ENCODE data around the gene VWA5B2. TPM values are rescaled to one million over a fixed set of nuclear protein-coding genes. Genes with fewer than 3 reads are reported as not detected.

VWA5B2 gene
- total and polyA plus RNA-seq, 2 of the 13 experiments (the other 11 are each of a cell fraction or from before 2014, with no cell fraction given), result 0.03 to 0.04 TPM

GRCh38 chr3:184241447-184242296, 12.3 kb downstream of the VWA5B2 start (continued):
- TF ChIP-seq, protein P1, sequence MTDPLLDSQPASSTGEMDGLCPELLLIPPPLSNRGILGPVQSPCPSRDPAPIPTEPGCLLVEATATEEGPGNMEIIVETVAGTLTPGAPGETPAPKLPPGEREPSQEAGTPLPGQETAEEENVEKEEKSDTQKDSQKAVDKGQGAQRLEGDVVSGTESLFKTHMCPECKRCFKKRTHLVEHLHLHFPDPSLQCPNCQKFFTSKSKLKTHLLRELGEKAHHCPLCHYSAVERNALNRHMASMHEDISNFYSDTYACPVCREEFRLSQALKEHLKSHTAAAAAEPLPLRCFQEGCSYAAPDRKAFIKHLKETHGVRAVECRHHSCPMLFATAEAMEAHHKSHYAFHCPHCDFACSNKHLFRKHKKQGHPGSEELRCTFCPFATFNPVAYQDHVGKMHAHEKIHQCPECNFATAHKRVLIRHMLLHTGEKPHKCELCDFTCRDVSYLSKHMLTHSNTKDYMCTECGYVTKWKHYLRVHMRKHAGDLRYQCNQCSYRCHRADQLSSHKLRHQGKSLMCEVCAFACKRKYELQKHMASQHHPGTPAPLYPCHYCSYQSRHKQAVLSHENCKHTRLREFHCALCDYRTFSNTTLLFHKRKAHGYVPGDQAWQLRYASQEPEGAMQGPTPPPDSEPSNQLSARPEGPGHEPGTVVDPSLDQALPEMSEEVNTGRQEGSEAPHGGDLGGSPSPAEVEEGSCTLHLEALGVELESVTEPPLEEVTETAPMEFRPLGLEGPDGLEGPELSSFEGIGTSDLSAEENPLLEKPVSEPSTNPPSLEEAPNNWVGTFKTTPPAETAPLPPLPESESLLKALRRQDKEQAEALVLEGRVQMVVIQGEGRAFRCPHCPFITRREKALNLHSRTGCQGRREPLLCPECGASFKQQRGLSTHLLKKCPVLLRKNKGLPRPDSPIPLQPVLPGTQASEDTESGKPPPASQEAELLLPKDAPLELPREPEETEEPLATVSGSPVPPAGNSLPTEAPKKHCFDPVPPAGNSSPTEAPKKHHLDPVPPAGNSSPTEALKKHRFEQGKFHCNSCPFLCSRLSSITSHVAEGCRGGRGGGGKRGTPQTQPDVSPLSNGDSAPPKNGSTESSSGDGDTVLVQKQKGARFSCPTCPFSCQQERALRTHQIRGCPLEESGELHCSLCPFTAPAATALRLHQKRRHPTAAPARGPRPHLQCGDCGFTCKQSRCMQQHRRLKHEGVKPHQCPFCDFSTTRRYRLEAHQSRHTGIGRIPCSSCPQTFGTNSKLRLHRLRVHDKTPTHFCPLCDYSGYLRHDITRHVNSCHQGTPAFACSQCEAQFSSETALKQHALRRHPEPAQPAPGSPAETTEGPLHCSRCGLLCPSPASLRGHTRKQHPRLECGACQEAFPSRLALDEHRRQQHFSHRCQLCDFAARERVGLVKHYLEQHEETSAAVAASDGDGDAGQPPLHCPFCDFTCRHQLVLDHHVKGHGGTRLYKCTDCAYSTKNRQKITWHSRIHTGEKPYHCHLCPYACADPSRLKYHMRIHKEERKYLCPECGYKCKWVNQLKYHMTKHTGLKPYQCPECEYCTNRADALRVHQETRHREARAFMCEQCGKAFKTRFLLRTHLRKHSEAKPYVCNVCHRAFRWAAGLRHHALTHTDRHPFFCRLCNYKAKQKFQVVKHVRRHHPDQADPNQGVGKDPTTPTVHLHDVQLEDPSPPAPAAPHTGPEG (CRISPR knock-in tag; IDR thresholded peaks at IDR 0.05), result peak; percentile 90
- TF ChIP-seq SMC3 (IDR thresholded peaks at IDR 0.05; ENCODE audit: low read length) (peak; percentile 57; the same call in 1 of the 2 replicates), JARID2 (CRISPR knock-in tag; IDR thresholded peaks at IDR 0.05; ENCODE audit: insufficient replicate concordance) (peak; percentile 71), ISX (CRISPR knock-in tag; conservative IDR thresholded peaks at IDR 0.05) (0 out of 2 replicates have a peak, but pooled peaks have one; percentile 36), SMYD3 (CRISPR knock-in tag; IDR thresholded peaks at IDR 0.05) (peak; percentile 60; the same call in 1 of the 2 replicates), PRMT3 (CRISPR knock-in tag; IDR thresholded peaks at IDR 0.05; ENCODE audit: borderline replicate concordance, low read depth) (0 out of 2 replicates have a peak, but pooled peaks have one; percentile 40), ZNF766 (CRISPR knock-in tag; IDR thresholded peaks at IDR 0.05; ENCODE audit: borderline replicate concordance) (peak; percentile 98; the same call in 1 of the 2 replicates), ZNF275 (CRISPR knock-in tag; IDR thresholded peaks at IDR 0.05; ENCODE audit: borderline replicate concordance) (peak; percentile 83; the same call in 1 of the 2 replicates), MTA1 (CRISPR knock-in tag; IDR thresholded peaks at IDR 0.05; ENCODE audit: borderline replicate concordance) (peak; percentile 96), TBL1XR1 (IDR thresholded peaks at IDR 0.05; ENCODE audit: borderline replicate concordance, low read length, partially characterized antibody) (peak; percentile 13), ZNF747 (CRISPR knock-in tag; IDR thresholded peaks at IDR 0.05; ENCODE audit: borderline replicate concordance) (peak; percentile 95; the same call in 1 of the 2 replicates), SRSF4 (IDR thresholded peaks at IDR 0.05; ENCODE audit: low read depth, low read length, poor library complexity, severe bottlenecking) (no peak), TOPORS (CRISPR knock-in tag; IDR thresholded peaks at IDR 0.05) (peak; percentile 99), POLR2AphosphoS5 (IDR thresholded peaks at IDR 0.05; ENCODE audit: low read depth, low read length) (peak; percentile 48), ISL2 (CRISPR knock-in tag; IDR thresholded peaks at IDR 0.05) (peak; percentile 88), ESRRA (CRISPR knock-in tag; IDR thresholded peaks at IDR 0.05; ENCODE audit: low read depth) (peak; percentile 93), ZSCAN31 (CRISPR knock-in tag; IDR thresholded peaks at IDR 0.05; ENCODE audit: low read depth) (peak; percentile 97), ZNF3 (CRISPR knock-in tag; IDR thresholded peaks at IDR 0.05) (no peak), ZNF567 (CRISPR knock-in tag; IDR thresholded peaks at IDR 0.05; ENCODE audit: borderline replicate concordance) (peak; percentile 90; the same call in 1 of the 2 replicates), ZBTB38 (CRISPR knock-in tag; IDR thresholded peaks at IDR 0.05) (peak; percentile 82; the same call in 1 of the 2 replicates)
- TF ChIP-seq, protein P2, sequence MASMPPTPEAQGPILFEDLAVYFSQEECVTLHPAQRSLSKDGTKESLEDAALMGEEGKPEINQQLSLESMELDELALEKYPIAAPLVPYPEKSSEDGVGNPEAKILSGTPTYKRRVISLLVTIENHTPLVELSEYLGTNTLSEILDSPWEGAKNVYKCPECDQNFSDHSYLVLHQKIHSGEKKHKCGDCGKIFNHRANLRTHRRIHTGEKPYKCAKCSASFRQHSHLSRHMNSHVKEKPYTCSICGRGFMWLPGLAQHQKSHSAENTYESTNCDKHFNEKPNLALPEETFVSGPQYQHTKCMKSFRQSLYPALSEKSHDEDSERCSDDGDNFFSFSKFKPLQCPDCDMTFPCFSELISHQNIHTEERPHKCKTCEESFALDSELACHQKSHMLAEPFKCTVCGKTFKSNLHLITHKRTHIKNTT (CRISPR knock-in tag; IDR thresholded peaks at IDR 0.05), result no peak

All from HepG2 (cell line).